IMR-90 (cell line): Measurements from ENCODE around the gene ZBTB26.

ENCODE experiments used
- BHLHE40 ChIP-seq: fragments of 150-350 bp; IDR thresholded peaks from 2 replicates; pipeline ENCODE4 v1.6.1; 2016; ENCODE audit warnings: mild to moderate bottlenecking, low read depth, low read length
- CEBPB ChIP-seq: IDR thresholded peaks from 2 replicates; pipeline ENCODE4 v1.6.1; 2012; ENCODE audit warnings: low read depth, low read length, improper control_type of control experiment
- CHD1 ChIP-seq: IDR thresholded peaks from 2 replicates; pipeline ENCODE4 v1.6.1; 2012; ENCODE audit warnings: low read depth, low read length, improper control_type of control experiment
- ELK1 ChIP-seq: fragments of 150-350 bp; IDR thresholded peaks from 2 replicates; pipeline ENCODE4 v1.6.1; 2016; ENCODE audit warnings: low read depth, mild to moderate bottlenecking, low read length, moderate library complexity, borderline replicate concordance
- FOS ChIP-seq: fragments of 150-350 bp; IDR thresholded peaks from 2 replicates; pipeline ENCODE4 v1.6.1; 2016; ENCODE audit warnings: low read depth, low read length
- MAZ ChIP-seq: IDR thresholded peaks from 2 replicates; pipeline ENCODE4 v1.6.1; 2012; ENCODE audit warnings: low read depth, mild to moderate bottlenecking, low read length, improper control_type of control experiment, moderate library complexity, borderline replicate concordance
- POLR2A ChIP-seq: IDR thresholded peaks from 2 replicates; pipeline ENCODE4 v1.6.1; 2012; ENCODE audit warnings: mild to moderate bottlenecking, low read depth, low read length
- RAD21 ChIP-seq: IDR thresholded peaks from 2 replicates; pipeline ENCODE4 v1.6.1; 2012; ENCODE audit warnings: low read length, improper control_type of control experiment
- SMC3 ChIP-seq: fragments of 150-350 bp; IDR thresholded peaks from 2 replicates; pipeline ENCODE4 v1.6.1; 2016; ENCODE audit warnings: low read depth, mild to moderate bottlenecking, antibody characterized with exemption, low read length, moderate library complexity
- USF2 ChIP-seq: fragments of 150-350 bp; IDR thresholded peaks from 2 replicates; pipeline ENCODE4 v1.6.1; 2017; ENCODE audit warnings: mild to moderate bottlenecking, antibody characterized with exemption, low read length, low read depth
- TF ChIP-seq, protein P1 (sequence below): conservative IDR thresholded peaks from 2 replicates; pipeline ENCODE4 v1.5.1; 2012; ENCODE audit warnings: mild to moderate bottlenecking, low read depth, low read length, improper control_type of control experiment

- TF ChIP-seq, protein P1, sequence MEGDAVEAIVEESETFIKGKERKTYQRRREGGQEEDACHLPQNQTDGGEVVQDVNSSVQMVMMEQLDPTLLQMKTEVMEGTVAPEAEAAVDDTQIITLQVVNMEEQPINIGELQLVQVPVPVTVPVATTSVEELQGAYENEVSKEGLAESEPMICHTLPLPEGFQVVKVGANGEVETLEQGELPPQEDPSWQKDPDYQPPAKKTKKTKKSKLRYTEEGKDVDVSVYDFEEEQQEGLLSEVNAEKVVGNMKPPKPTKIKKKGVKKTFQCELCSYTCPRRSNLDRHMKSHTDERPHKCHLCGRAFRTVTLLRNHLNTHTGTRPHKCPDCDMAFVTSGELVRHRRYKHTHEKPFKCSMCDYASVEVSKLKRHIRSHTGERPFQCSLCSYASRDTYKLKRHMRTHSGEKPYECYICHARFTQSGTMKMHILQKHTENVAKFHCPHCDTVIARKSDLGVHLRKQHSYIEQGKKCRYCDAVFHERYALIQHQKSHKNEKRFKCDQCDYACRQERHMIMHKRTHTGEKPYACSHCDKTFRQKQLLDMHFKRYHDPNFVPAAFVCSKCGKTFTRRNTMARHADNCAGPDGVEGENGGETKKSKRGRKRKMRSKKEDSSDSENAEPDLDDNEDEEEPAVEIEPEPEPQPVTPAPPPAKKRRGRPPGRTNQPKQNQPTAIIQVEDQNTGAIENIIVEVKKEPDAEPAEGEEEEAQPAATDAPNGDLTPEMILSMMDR: no peak
- TF ChIP-seq POLR2A: no peak
- no peak for TF ChIP-seq USF2
- no peak for TF ChIP-seq RAD21
- TF ChIP-seq BHLHE40: no peak
- TF ChIP-seq CEBPB: no peak
- TF ChIP-seq MAZ: no peak
- TF ChIP-seq CHD1: no peak
- TF ChIP-seq FOS: no peak
- no peak for TF ChIP-seq ELK1
- TF ChIP-seq SMC3: no peak
Measured at GRCh38 chr9:122923947-122924346, 7.4 kb downstream of the ZBTB26 start.
